Muscle of leg (tissue), 11 donors: ENCODE data around the gene TBCD. TPM values are rescaled to one million over a fixed set of nuclear protein-coding genes. Genes with fewer than 3 reads are reported as not detected.

Experiments
- DNase-seq: peaks from one replicate; pipeline ENCODE4 v3.0.0; 2013
- H3K27ac ChIP-seq: one replicate; pipeline ENCODE4 v1.5.1; 2013; ENCODE audit warnings: mild to moderate bottlenecking, low read length, control low read depth
- H3K27me3 ChIP-seq: one replicate; pipeline ENCODE4 v1.6.1; 2013; ENCODE audit warnings: low read length; ENCODE audit not compliant: control insufficient read depth, insufficient read depth
- H3K36me3 ChIP-seq: one replicate; pipeline ENCODE4 v1.6.1; 2013; ENCODE audit warnings: low read length; ENCODE audit not compliant: control insufficient read depth, insufficient read depth
- H3K4me1 ChIP-seq: one replicate; pipeline ENCODE4 v1.6.1; 2013; ENCODE audit warnings: low read length; ENCODE audit not compliant: control insufficient read depth, insufficient read depth
- H3K4me3 ChIP-seq: one replicate; pipeline ENCODE4 v1.5.1; 2013; ENCODE audit warnings: low read length, control low read depth
- H3K9me3 ChIP-seq: replicated peaks from 2 replicates; pipeline ENCODE4 v1.6.1; 2013; ENCODE audit warnings: low read depth, low read length; ENCODE audit not compliant: control insufficient read depth
- WGBS: methylation state at CpG from one replicate; pipeline ENCODE4 v1.1.5; 2013; ENCODE audit warnings: missing lambda C conversion rate; ENCODE audit not compliant: insufficient coverage; 5-methylcytosine and 5-hydroxymethylcytosine counted together
- polyA plus RNA-seq, 8 donors: library from polyadenylated mRNA; unstranded; fragments of 120-200 nt; gene quantifications; one replicate each; pipeline versions ENCODE4 v1.2.1 to v1.2.3, GENCODE V29; 2013; ENCODE audit warnings: inconsistent platforms in 1 of 8, low replicate concordance in 1 of 8; ENCODE audit not compliant: insufficient read length in 8 of 8, insufficient read depth in 1 of 8
- total RNA-seq: library from RNA; stranded (reverse); fragments of 120-200 nt; gene quantifications from one replicate; pipeline ENCODE4 v1.2.4, GENCODE V29; 2013

Gene TBCD
- total and polyA plus RNA-seq, 9 donors = 47.8 to 77.4 (median 62.3) TPM

DNA sequence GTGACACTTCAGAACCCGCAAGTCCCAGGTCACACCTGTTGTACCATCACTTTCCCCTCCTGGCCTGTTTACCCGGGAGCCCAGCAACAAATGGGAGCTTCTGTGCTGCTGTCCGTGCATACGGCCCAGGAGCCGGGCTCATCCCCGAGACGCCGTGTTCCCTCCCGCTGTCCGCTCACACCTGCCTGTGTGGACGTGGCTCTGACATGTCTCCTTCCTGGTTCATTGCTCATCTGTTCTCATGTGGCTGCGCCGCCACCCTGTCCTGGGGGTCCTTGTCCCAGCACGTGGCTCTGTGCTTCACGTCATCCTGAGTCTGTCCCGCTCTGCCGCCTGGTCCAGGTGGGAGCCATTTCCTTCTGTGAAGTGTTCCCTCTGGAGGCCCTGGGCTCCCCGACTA is 37.9 kb downstream of the TBCD start:
- peaks cover 19% of the 10 kb centered on the region for H3K36me3 ChIP-seq
- H3K9me3 ChIP-seq = no peaks in the 10 kb centered on the region
- no peak overlapping the region for H3K4me3 ChIP-seq
- H3K4me1 ChIP-seq = peaks cover 26% of the 10 kb centered on the region
- no peak for DNase-seq
- no peaks in the 10 kb centered on the region for H3K27me3 ChIP-seq
- H3K27ac ChIP-seq = no peak overlapping the region
- 94% methylated on average over 17 of the region's 18 CpGs for WGBS

DNA sequence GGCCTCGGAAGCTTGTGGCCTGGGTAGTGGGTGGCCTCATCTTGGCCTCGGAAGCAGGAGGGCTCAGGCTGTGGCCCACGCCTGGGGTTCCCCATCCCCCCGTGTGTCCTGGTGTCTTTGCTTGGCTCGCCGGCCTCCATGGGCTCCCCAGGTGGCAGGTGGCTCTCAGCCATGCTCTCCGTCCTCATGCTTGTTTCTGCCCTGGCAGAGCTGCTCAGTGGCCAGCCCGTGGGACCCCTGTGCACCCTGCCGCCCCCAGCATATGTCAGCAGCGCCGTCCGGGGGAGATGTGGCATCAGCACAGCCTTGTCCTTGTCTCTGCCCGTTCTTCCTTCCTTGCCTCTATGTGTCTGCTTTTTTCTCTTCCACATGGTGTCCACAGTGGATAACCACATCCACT is 38.5 kb downstream of the TBCD start:
- Histone ChIP-seq H3K27ac (no peak overlapping the region), H3K4me1 (peaks cover 32% of the 10 kb centered on the region), H3K27me3 (no peaks in the 10 kb centered on the region), H3K36me3 (peaks cover 19% of the 10 kb centered on the region), H3K4me3 (no peak overlapping the region), H3K9me3 (no peaks in the 10 kb centered on the region)
- DNase-seq = no peak
- WGBS = 91% methylated on average over 13 of the region's 13 CpGs

DNA sequence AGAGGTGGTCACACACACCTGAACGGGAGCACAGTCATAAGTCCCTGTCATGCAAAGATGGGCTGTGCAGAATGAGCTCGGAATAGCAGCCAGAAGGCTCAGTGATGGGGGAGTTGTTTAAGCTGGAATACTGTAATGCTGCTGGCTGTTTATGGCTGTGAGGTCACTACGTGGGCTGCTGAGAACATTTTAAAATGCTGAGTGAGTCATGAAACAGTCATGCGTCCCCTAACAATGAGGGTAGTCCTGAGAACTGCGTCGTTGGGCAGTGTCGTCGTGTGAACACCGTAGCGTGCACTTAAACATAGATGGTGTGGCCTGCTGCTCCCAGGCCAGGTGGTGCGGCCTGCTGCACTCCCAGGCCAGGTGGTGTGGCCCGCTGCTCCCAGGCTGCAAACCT is 39.7 kb downstream of the TBCD start:
- Histone ChIP-seq H3K4me1 (peaks cover 38% of the 10 kb centered on the region), H3K27ac (no peak overlapping the region), H3K36me3 (peaks cover 19% of the 10 kb centered on the region), H3K9me3 (no peaks in the 10 kb centered on the region), H3K27me3 (no peaks in the 10 kb centered on the region), H3K4me3 (no peak overlapping the region)
- WGBS = 73% methylated on average over 12 of the region's 12 CpGs
- DNase-seq = peak; percentile 46

DNA sequence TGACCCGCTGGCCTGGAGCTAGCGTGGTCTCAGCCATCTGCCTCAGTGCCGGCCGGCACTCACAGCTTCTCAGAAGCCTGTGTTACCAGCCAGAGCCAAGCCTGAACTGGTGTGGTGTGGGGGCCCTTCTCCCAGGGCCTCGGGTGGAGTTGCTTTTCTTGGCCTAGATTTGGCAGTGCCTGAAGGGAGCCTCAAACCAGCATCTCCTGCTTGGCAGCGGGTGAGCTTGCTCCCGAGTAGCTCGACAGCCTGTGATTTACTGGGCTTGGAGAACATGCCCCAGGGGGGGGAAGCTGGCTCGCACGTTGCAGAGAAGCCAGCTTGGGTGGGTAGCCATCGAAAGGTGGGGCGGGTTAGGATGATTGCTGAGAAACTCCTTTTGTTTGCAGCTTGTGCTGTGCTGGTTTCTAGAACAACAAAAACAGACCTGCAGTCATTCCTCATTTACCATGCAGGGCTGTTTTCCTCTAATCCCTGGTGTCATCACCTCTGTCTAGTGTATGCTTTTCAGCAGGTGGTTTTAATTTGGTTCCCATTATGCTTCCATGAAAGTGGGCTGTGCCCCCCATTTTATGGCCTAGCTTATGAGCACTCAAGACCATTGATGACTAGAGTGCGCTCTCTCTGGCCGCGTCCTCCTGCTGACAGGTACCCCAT is 42.2 kb downstream of the TBCD start:
- peaks cover 20% of the 10 kb centered on the region for H3K36me3 ChIP-seq
- DNase-seq = no peak
- H3K9me3 ChIP-seq = no peaks in the 10 kb centered on the region
- no peaks in the 10 kb centered on the region for H3K27me3 ChIP-seq
- H3K4me1 ChIP-seq = peaks cover 30% of the 10 kb centered on the region
- WGBS = 70% methylated on average over 9 of the region's 15 CpGs
- peak overlapping the region; percentile 90 for H3K27ac ChIP-seq
- no peak overlapping the region for H3K4me3 ChIP-seq

DNA sequence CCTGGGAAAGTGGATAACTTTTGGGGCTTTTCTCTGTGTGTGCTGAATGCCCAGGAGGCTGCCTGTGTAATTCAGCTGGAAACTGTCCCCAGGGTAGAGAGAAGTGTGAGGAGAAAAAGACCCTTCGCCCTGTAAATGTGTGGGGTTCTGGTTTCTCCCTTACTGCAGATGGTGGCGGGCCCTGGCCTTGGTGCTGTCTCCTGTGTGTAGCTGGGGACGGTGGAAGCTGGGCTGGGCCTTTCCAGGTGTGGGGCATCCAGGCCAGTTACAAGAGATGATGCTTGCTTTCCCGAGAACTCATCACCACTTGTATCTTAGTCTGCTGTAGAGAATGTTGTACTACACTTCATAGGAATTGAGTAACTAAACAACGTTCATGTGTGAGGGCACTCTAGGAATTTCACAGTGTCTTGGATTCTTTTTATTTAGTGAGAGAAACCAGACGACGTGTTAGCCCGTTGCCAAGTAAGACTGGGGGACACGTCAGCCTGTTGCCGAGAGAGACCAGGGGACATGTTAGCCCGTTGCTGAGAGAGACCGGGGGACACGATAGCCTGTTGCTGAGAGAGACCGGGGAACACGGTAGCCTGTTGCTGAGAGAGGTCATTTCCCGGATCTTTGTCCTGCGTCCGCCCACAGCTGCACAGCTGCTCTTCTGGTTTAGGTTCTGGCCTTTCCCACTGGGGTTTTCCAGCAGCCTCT is 43.1 kb downstream of the TBCD start:
- DNase-seq = peak; percentile 92
- Histone ChIP-seq H3K9me3 (no peaks in the 10 kb centered on the region), H3K4me1 (peaks cover 30% of the 10 kb centered on the region), H3K27ac (peak overlapping the region; percentile 90), H3K4me3 (no peak overlapping the region), H3K36me3 (peaks cover 19% of the 10 kb centered on the region), H3K27me3 (no peaks in the 10 kb centered on the region)
- WGBS = 10% methylated on average over 14 of the region's 18 CpGs

DNA sequence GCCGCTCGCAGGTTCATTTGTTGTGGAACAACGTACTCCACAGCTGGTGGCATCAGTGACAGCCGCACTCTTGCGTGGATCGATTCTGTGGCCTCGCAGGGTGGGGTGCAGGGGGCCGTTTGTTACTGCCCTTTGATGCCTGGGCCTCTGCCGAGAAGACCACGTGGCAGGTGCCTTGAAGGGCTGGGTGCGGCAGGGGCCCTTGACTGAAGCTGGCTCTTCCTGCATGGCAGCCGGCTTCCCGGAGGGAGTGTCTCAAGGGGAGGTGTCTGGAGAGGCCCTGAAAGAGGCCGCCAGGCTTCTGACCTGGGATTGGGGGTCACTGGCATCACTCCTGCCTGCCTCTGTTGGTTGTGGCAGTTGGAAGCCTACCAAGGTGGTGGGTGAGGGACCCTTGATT is 43.8 kb downstream of the TBCD start:
- Histone ChIP-seq H3K27me3 (no peaks in the 10 kb centered on the region), H3K4me3 (no peak overlapping the region), H3K9me3 (no peaks in the 10 kb centered on the region), H3K4me1 (peaks cover 30% of the 10 kb centered on the region), H3K36me3 (peaks cover 24% of the 10 kb centered on the region), H3K27ac (peak overlapping the region; percentile 90)
- no peak for DNase-seq
- 63% methylated on average over 11 of the region's 14 CpGs for WGBS

DNA sequence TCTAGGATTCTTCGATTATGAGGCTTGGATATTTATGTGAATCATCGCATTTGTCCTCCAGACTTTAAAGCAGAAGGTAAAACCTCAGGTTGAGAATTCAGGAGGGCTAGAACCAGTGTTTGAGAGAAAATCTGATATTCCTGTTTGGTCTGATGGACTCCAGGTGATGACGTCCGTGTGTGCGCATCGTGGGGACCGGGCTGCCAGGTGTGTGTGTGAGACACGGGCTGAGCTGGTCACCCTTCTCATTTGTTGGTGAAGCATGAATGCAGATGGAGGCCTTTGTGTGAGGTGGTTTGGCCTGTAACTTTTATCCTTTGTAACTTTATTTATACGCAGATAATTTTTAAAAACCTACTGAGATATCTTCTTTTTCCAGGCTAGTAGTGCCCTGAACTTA is 45.2 kb downstream of the TBCD start:
- no peak overlapping the region for H3K27ac ChIP-seq
- no peaks in the 10 kb centered on the region for H3K27me3 ChIP-seq

DNA sequence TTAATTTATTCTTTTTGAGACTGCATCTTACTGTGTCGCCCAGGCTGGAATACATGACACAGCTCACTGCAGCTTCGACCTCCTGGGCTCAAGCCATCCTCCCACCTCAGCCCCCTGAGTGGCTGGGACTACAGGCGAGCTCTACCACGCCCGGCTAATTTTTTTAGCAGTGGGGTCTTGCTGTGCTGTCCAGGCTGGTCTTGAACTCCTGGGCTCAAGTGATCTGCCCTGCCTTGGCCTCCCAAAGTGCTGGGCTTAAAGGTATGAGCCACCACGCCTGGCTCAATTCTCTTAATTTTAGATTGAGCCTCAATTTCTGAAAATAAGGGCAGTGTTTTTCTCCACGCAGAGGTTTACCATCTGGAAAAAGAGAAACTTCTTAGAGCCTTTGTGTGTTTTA is 46.9 kb downstream of the TBCD start:
- no peak overlapping the region for H3K27ac ChIP-seq
- H3K27me3 ChIP-seq = no peaks in the 10 kb centered on the region
- 90% methylated on average over 4 of the region's 7 CpGs for WGBS
- peaks cover 22% of the 10 kb centered on the region for H3K36me3 ChIP-seq
- H3K9me3 ChIP-seq = no peaks in the 10 kb centered on the region
- no peak overlapping the region for H3K4me3 ChIP-seq
- peaks cover 41% of the 10 kb centered on the region for H3K4me1 ChIP-seq
- no peak for DNase-seq

More for the DNA sequence above, 45.2 kb downstream of the TBCD start:
- Histone ChIP-seq H3K4me3 (no peak overlapping the region), H3K4me1 (peaks cover 31% of the 10 kb centered on the region), H3K9me3 (no peaks in the 10 kb centered on the region), H3K36me3 (peaks cover 24% of the 10 kb centered on the region)
- 100% methylated on average over 8 of the region's 9 CpGs for WGBS
- DNase-seq = no peak

DNA sequence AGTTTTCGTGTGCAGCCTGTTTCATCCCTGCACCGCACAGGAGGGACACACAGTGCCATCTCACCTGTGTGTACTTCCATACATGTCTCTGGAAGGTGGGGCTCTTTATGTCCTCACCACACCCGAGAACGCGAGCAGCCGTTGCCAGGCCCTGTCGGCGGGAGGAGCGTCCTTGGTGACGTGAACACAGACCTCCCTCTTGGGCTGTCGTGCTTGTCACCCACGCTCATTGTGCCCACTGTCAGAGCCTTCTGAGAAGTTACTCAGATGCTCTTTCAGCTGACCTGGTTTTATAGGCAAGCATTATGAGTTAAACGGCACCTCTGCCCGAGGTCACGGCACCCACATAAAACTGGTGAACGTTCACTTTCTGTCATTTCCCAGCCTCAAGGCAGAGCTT is 47.7 kb downstream of the TBCD start:
- peaks cover 40% of the 10 kb centered on the region for H3K4me1 ChIP-seq
- DNase-seq = no peak
- 89% methylated on average over 15 of the region's 16 CpGs for WGBS
- peaks cover 22% of the 10 kb centered on the region for H3K36me3 ChIP-seq
- H3K4me3 ChIP-seq = no peak overlapping the region
- H3K9me3 ChIP-seq = no peaks in the 10 kb centered on the region
- no peak overlapping the region for H3K27ac ChIP-seq
- H3K27me3 ChIP-seq = no peaks in the 10 kb centered on the region

DNA sequence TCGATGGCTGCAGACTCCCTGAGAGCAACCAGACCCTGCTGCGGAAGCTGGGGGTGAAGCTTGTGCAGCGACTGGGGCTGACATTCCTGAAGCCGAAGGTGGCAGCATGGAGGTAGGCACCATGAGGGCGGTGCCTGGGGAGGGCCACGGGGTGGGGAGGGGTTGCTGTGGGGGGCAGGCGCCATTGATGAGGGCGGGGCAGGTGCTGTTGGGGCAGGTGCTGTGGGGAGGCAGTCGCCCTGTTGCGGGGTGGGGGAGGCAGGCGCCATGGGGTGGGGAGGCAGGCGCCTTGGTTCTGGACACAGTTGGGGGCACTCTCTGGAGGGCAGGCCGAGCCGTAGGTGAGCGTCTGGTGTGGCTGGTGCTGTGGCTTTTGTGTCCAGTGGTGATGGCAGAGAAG is 49.0 kb downstream of the TBCD start:
- Histone ChIP-seq H3K36me3 (peaks cover 25% of the 10 kb centered on the region), H3K27me3 (no peaks in the 10 kb centered on the region), H3K4me3 (no peak overlapping the region), H3K4me1 (peaks cover 40% of the 10 kb centered on the region), H3K9me3 (no peaks in the 10 kb centered on the region), H3K27ac (no peak overlapping the region)
- DNase-seq = no peak
- 97% methylated on average over 10 of the region's 15 CpGs for WGBS
